ENCODE results near the gene DNAH10.

DNA sequence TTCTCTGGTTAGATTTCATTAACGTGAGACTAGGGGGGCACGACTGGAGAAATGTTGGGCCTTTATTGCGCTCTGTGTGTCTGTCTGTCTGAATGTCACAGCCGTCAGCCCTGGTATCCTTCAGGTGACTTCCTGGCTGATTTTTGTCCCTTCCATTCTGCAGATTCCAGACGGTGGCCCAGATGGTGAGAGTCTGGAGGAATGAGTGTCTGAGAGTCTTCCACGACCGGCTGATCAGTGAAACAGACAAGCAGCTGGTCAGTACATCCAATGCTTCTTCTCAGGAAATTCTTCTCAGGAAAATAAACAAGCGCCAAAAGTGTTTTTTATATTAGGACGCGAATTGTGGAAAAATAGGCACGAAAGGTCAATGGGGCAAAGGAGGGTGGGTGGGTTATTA lies 117.0 kb downstream of the DNAH10 start:
- TF ChIP-seq, protein P1, sequence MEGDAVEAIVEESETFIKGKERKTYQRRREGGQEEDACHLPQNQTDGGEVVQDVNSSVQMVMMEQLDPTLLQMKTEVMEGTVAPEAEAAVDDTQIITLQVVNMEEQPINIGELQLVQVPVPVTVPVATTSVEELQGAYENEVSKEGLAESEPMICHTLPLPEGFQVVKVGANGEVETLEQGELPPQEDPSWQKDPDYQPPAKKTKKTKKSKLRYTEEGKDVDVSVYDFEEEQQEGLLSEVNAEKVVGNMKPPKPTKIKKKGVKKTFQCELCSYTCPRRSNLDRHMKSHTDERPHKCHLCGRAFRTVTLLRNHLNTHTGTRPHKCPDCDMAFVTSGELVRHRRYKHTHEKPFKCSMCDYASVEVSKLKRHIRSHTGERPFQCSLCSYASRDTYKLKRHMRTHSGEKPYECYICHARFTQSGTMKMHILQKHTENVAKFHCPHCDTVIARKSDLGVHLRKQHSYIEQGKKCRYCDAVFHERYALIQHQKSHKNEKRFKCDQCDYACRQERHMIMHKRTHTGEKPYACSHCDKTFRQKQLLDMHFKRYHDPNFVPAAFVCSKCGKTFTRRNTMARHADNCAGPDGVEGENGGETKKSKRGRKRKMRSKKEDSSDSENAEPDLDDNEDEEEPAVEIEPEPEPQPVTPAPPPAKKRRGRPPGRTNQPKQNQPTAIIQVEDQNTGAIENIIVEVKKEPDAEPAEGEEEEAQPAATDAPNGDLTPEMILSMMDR (IDR thresholded peaks at IDR 0.05 in 4 of 5, conservative IDR thresholded peaks at IDR 0.05 in 1 of 5): no peak
- no peak for TF ChIP-seq POLR2A (IDR thresholded peaks at IDR 0.05)
